Brain microvascular endothelial cell (primary cell): ENCODE measurements around the gene ZBTB34.

Experiments used
- DNase-seq: peaks from one replicate; pipeline ENCODE4 v3.0.0-alpha.2; 2020
- H3K27ac ChIP-seq: fragments of 250-450 bp; sonication (Bioruptor Pico); 2 replicates; pipeline ENCODE4 v1.5.1; 2020; ENCODE audit warnings: mild to moderate bottlenecking, moderate library complexity
- H3K27me3 ChIP-seq: fragments of 250-450 bp; sonication (Bioruptor Pico); replicated peaks from 2 replicates; pipeline ENCODE4 v1.5.1; 2020; ENCODE audit warnings: mild to moderate bottlenecking
- H3K36me3 ChIP-seq: fragments of 250-450 bp; sonication (Bioruptor Pico); replicated peaks from 2 replicates; pipeline ENCODE4 v1.5.1; 2020; ENCODE audit warnings: mild to moderate bottlenecking
- H3K4me3 ChIP-seq: 2 replicates; pipeline ENCODE4 v1.5.1; 2011; ENCODE audit warnings: low read depth, mild to moderate bottlenecking, control low read depth, low read length, moderate library complexity
- in situ Hi-C: cut with HindIII; loops from 2 replicates; pipeline ENCODE4 v1.10.0; 2017; ENCODE audit warnings: low sequenced_read_pairs, low pct_ligation_motif_present
- TF ChIP-seq, protein P1 (sequence below): IDR thresholded peaks from 2 replicates; pipeline ENCODE4 v1.5.1; 2011; ENCODE audit warnings: low read depth, mild to moderate bottlenecking, moderate library complexity, low read length, control low read depth, inconsistent platforms; ENCODE audit errors: missing control alignments

ZBTB34 gene

DNA sequence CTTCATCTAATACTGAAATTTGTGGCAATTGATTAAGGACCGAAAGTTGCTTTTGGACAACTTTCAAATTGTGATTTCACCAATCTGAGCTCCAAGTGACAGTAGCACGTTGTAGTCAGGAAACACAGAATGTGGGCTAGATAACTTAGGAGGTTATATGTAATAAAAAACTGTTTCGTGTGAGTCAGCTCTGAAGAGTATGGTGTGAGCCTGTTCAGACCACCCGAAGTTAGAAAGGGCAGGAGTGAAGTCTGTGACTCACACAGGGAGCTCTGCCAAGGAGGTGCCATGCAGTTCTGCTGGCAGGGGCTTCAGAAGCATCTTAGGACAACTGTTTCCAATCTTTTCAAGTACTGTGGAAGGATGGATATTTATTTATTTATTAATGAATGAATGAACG is 16.4 kb upstream of the ZBTB34 start:
- peak; percentile 63 for DNase-seq
- no peaks in the 10 kb centered on the region for H3K27me3 ChIP-seq
- in situ Hi-C loops: no loop called here
- no peak overlapping the region for H3K27ac ChIP-seq
- TF ChIP-seq, protein P1, sequence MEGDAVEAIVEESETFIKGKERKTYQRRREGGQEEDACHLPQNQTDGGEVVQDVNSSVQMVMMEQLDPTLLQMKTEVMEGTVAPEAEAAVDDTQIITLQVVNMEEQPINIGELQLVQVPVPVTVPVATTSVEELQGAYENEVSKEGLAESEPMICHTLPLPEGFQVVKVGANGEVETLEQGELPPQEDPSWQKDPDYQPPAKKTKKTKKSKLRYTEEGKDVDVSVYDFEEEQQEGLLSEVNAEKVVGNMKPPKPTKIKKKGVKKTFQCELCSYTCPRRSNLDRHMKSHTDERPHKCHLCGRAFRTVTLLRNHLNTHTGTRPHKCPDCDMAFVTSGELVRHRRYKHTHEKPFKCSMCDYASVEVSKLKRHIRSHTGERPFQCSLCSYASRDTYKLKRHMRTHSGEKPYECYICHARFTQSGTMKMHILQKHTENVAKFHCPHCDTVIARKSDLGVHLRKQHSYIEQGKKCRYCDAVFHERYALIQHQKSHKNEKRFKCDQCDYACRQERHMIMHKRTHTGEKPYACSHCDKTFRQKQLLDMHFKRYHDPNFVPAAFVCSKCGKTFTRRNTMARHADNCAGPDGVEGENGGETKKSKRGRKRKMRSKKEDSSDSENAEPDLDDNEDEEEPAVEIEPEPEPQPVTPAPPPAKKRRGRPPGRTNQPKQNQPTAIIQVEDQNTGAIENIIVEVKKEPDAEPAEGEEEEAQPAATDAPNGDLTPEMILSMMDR: no peak
- no peak overlapping the region for H3K4me3 ChIP-seq
- H3K36me3 ChIP-seq: no peaks in the 10 kb centered on the region

DNA sequence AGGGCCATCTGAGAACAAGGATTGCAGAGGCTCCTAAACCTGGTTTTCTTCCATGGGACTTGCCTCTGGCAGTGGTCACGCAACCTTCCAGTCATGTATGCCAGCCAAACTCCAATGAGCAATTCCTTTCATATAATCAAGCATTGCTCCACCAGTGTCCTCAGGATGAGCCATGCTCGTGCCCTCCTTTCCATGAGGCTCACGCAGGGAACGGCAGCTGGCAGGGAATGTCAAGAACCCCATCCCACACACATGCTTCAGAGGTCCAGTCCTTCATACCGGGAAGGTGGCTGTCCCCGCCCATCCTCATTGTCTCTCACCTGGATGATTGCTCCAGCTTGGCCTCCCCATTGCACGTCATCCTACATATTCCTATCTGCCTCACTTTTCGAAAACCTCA is 13.4 kb upstream of the ZBTB34 start:
- Histone ChIP-seq H3K4me3 (no peak overlapping the region), H3K27ac (no peak overlapping the region), H3K27me3 (no peaks in the 10 kb centered on the region), H3K36me3 (no peaks in the 10 kb centered on the region)
- no peak for DNase-seq
- TF ChIP-seq, protein P1: no peak
- in situ Hi-C loops: no loop called here

DNA sequence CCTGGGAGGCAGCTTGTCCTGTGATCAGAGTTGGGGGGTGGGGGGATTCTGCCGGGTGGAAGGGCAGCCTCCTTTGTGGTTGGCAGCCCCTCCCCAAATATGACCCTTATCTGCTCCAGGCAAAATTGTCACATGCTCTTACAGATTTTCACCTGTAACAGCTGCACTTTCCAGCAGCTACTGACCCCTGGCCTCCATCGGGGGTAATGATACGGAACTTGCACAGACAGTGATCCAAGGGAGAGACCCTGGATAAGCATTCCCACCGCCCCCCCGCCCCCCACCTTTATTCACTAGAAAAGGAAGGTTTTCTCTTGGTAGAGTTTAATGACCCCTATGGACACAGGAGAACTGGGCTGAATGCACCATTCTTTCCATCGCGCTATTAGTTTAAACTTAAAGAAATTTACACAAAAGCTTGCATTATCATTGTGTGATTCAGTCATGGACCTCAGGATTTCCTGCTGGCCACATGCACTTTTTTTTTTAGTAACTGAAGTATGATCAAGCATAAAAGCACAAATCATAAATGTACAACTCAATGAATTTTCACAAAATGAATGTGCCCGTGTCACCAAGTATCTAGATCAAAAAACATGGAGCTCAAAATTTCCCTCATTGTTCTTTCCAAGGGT is 10.7 kb upstream of the ZBTB34 start:
- no peak for DNase-seq
- in situ Hi-C loops: no loop called here
- Histone ChIP-seq H3K4me3 (no peak overlapping the region), H3K27me3 (peaks cover 4% of the 10 kb centered on the region), H3K27ac (no peak overlapping the region), H3K36me3 (no peaks in the 10 kb centered on the region)
- TF ChIP-seq, protein P1: no peak

DNA sequence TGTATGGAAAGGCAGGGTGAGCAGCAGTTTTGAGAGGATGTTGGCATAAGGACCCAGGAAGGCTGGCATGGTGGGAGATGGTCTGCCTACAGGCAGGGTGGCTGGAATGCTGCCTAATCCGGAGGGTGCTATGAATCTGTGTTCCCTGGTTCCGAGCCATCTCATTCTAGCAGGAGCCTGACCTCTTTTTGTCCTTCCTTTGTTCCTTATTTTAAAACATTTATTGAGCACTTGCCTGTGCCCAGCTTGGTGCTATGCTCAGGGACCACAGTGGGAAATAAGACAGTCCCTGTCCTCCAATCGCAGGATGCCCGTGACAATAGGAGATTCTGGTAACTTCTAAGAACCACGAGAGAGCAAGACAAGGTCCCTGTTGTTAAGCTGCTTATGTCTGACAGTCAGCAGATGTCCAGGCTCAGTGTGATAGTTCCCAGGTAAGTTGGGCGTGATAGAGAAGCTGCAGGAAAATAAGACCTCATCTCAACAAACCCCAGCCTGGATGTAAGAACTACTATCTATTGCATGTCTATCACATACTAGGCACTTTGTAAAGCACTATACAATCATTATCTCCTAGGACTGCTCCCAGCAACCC is 9.1 kb upstream of the ZBTB34 start:
- in situ Hi-C loops: no loop called here
- no peak overlapping the region for H3K27ac ChIP-seq
- TF ChIP-seq, protein P1: no peak
- no peaks in the 10 kb centered on the region for H3K36me3 ChIP-seq
- no peak overlapping the region for H3K4me3 ChIP-seq
- H3K27me3 ChIP-seq: peaks cover 4% of the 10 kb centered on the region
- DNase-seq: no peak

DNA sequence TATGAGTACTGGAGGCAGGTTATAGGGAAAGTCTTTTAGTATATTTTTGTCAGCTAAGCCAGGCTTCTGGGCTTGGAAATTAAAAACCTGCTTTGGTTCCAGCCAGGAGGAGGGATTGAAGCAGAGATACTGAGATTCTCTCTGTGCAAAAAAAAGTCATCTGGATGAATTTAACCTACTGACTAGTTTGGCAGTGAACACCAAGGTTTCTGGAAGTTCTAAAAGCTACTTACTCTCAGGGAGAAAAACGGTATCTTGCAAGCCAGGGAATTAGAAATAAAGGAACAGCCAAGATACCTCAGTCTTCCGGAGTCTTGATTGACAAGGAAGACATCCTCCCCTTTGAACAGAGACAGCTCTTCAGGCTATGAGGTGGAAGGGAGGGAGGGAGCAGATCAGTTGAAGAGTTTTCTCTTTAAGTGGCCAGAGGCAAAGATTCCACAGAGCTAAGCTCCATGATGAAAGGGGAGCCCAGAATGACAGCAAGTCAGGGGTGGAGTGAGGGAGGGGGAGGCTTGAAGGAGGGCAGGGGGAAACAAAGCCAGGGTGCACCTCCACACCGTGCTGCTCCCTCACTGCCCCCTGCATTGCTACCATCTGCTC is 8.3 kb upstream of the ZBTB34 start:
- DNase-seq: no peak
- in situ Hi-C loops: no loop called here
- Histone ChIP-seq H3K4me3 (no peak overlapping the region), H3K27me3 (peaks cover 4% of the 10 kb centered on the region), H3K36me3 (no peaks in the 10 kb centered on the region), H3K27ac (no peak overlapping the region)
- TF ChIP-seq, protein P1: no peak
